IMR-90 (cell line): ENCODE data around the gene TBC1D30. TPM values are rescaled to one million over a fixed set of nuclear protein-coding genes. Genes with fewer than 3 reads are reported as not detected.

Experiments used
- ATAC-seq: fragments of 200-7000 bp; cut with Tn5 transposase; 2 replicates; pipeline ENCODE4 v1.9.1; 2020; ENCODE audit warnings: low read depth, mild to moderate bottlenecking, moderate library complexity
- BruUV-seq: library from RNA; stranded (reverse); fragments of 400-500 nt; replicated peaks from 2 replicates; lab custom pipeline; 2021; lab: Mats Ljungman, UMichigan
- CTCF ChIA-PET: fragments of 300-600 bp; formaldehyde crosslinking; extraction: SDS; loops from one replicate; lab custom pipeline; 2021; ENCODE audit warnings: antibody characterized with exemption; lab: Yijun Ruan, JAX
- POLR2A ChIA-PET: fragments of 300-600 bp; sonication (Branson Sonifier 250); formaldehyde crosslinking; loops from one replicate; lab custom pipeline; 2022; ENCODE audit warnings: antibody characterized with exemption; ENCODE audit not compliant: unreplicated experiment; lab: Charles Lee
- DNase-seq: peaks from one replicate; pipeline ENCODE4 v3.0.0; 2013
- H2AFZ ChIP-seq: replicated peaks from 2 replicates; pipeline ENCODE3; 2013; ENCODE audit warnings: low read length, mild to moderate bottlenecking; ENCODE audit not compliant: poor library complexity
- H2AK5ac ChIP-seq: 2 replicates; pipeline ENCODE4 v1.6.1; 2013; ENCODE audit warnings: low read depth, low read length, inconsistent platforms
- H2AK9ac ChIP-seq: replicated peaks from 2 replicates; pipeline ENCODE3; 2013; ENCODE audit warnings: mild to moderate bottlenecking, low read depth, low read length, moderate library complexity; ENCODE audit not compliant: poor library complexity
- H2BK120ac ChIP-seq: 2 replicates; pipeline ENCODE4 v1.6.1; 2013; ENCODE audit warnings: low read depth, low read length, inconsistent platforms
- H2BK15ac ChIP-seq: 3 replicates; pipeline ENCODE4 v1.6.1; 2013; ENCODE audit warnings: low read depth, low read length, inconsistent platforms
- H2BK20ac ChIP-seq: 2 replicates; pipeline ENCODE4 v1.6.1; 2013; ENCODE audit warnings: low read depth, mild to moderate bottlenecking, inconsistent platforms, low read length, moderate library complexity
- H2BK5ac ChIP-seq: 2 replicates; pipeline ENCODE4 v1.6.1; 2013; ENCODE audit warnings: mild to moderate bottlenecking, low read depth, low read length, inconsistent platforms; ENCODE audit not compliant: poor library complexity, severe bottlenecking
- H3K14ac ChIP-seq: replicated peaks from 2 replicates; pipeline ENCODE4 v1.6.1; 2013; ENCODE audit warnings: low read depth, low read length, inconsistent platforms
- H3K18ac ChIP-seq: 2 replicates; pipeline ENCODE4 v1.6.1; 2013; ENCODE audit warnings: low read depth, low read length, control low read depth
- H3K23ac ChIP-seq: 2 replicates; pipeline ENCODE4 v1.6.1; 2013; ENCODE audit warnings: low read depth, low read length, inconsistent platforms
- H3K27ac ChIP-seq: 2 replicates; pipeline ENCODE4 v1.5.1; 2013; ENCODE audit warnings: mild to moderate bottlenecking, control low read depth, low read length; ENCODE audit not compliant: insufficient read depth
- H3K27me3 ChIP-seq: 2 replicates; pipeline ENCODE4 v1.6.1; 2013; ENCODE audit warnings: low read length; ENCODE audit not compliant: control insufficient read depth, insufficient read depth
- H3K36me3 ChIP-seq: 2 replicates; pipeline ENCODE4 v1.6.1; 2013; ENCODE audit warnings: low read length, mixed read lengths; ENCODE audit not compliant: control insufficient read depth, insufficient read depth
- H3K4ac ChIP-seq: 2 replicates; pipeline ENCODE4 v1.6.1; 2013; ENCODE audit warnings: low read depth, low read length, inconsistent platforms
- H3K4me1 ChIP-seq: 2 replicates; pipeline ENCODE4 v1.6.1; 2013; ENCODE audit warnings: low read length, mixed read lengths; ENCODE audit not compliant: control insufficient read depth, insufficient read depth
- H3K4me2 ChIP-seq: 2 replicates; pipeline ENCODE4 v1.6.1; 2013; ENCODE audit warnings: low read depth, mild to moderate bottlenecking, control low read depth, low read length, moderate library complexity
- H3K4me3 ChIP-seq: 2 replicates; pipeline ENCODE4 v1.5.1; 2013; ENCODE audit warnings: low read depth, mild to moderate bottlenecking, control low read depth, low read length, moderate library complexity; ENCODE audit not compliant: insufficient read depth
- H3K56ac ChIP-seq: 2 replicates; pipeline ENCODE4 v1.6.1; 2013; ENCODE audit warnings: low read length, inconsistent platforms; ENCODE audit not compliant: insufficient read depth; ENCODE audit errors: extremely low read depth
- H3K79me1 ChIP-seq, 2 experiments: 2 replicates each; pipeline ENCODE4 v1.6.1; 2013; ENCODE audit warnings: low read length in 2 of 2, inconsistent platforms in 1 of 2, low read depth in 1 of 2
- H3K9ac ChIP-seq: 2 replicates; pipeline ENCODE4 v1.6.1; 2013; ENCODE audit warnings: low read depth, low read length, control low read depth
- H3K9me1 ChIP-seq: 2 replicates; pipeline ENCODE4 v1.6.1; 2013; ENCODE audit warnings: low read length, inconsistent platforms; ENCODE audit not compliant: insufficient read depth
- H3K9me3 ChIP-seq: 2 replicates; pipeline ENCODE4 v1.6.1; 2013; ENCODE audit warnings: low read length; ENCODE audit not compliant: control insufficient read depth, insufficient read depth
- H4K20me1 ChIP-seq: 2 replicates; pipeline ENCODE4 v1.6.1; 2013; ENCODE audit warnings: low read length, inconsistent platforms; ENCODE audit not compliant: insufficient read depth
- H4K5ac ChIP-seq: 2 replicates; pipeline ENCODE4 v1.6.1; 2013; ENCODE audit warnings: mild to moderate bottlenecking, low read depth, low read length, control low read depth
- H4K8ac ChIP-seq, 2 experiments: 2 replicates each; pipeline ENCODE4 v1.6.1; 2013; ENCODE audit warnings: low read depth in 2 of 2, low read length in 2 of 2, control low read depth in 1 of 2, inconsistent platforms in 1 of 2
- H4K91ac ChIP-seq: 2 replicates; pipeline ENCODE4 v1.6.1; 2013; ENCODE audit warnings: low read depth, low read length, inconsistent platforms; ENCODE audit not compliant: insufficient read depth
- CEBPB ChIP-seq: IDR thresholded peaks from 2 replicates; pipeline ENCODE4 v1.6.1; 2012; ENCODE audit warnings: low read depth, low read length, improper control_type of control experiment
- CHD1 ChIP-seq: IDR thresholded peaks from 2 replicates; pipeline ENCODE4 v1.6.1; 2012; ENCODE audit warnings: low read depth, low read length, improper control_type of control experiment
- FOS ChIP-seq: fragments of 150-350 bp; IDR thresholded peaks from 2 replicates; pipeline ENCODE4 v1.6.1; 2016; ENCODE audit warnings: low read depth, low read length
- MAFK ChIP-seq: IDR thresholded peaks from 2 replicates; pipeline ENCODE4 v1.6.1; 2012; ENCODE audit warnings: low read depth, low read length, improper control_type of control experiment
- MXI1 ChIP-seq: IDR thresholded peaks from 2 replicates; pipeline ENCODE4 v1.6.1; 2012; ENCODE audit warnings: low read depth, mild to moderate bottlenecking, low read length, moderate library complexity, borderline replicate concordance
- NFE2L2 ChIP-seq: fragments of 150-350 bp; IDR thresholded peaks from 2 replicates; pipeline ENCODE4 v1.6.1; 2016; ENCODE audit warnings: low read depth, mild to moderate bottlenecking, low read length
- RFX5 ChIP-seq: IDR thresholded peaks from 2 replicates; pipeline ENCODE4 v1.8.0; 2012; ENCODE audit warnings: low read depth, mild to moderate bottlenecking, low read length, moderate library complexity
- USF2 ChIP-seq: fragments of 150-350 bp; IDR thresholded peaks from 2 replicates; pipeline ENCODE4 v1.6.1; 2017; ENCODE audit warnings: mild to moderate bottlenecking, antibody characterized with exemption, low read length, low read depth
- WGBS, 2 experiments: methylation state at CpG; one replicate each; pipeline versions ENCODE4 v1.1.5 to v1.1.7; 2013; ENCODE audit warnings: missing lambda C conversion rate in 2 of 2; ENCODE audit not compliant: insufficient read length in 1 of 2; ENCODE audit errors: extremely low coverage in 2 of 2; 5-methylcytosine and 5-hydroxymethylcytosine counted together
- dilution Hi-C: fragments of 300-500 bp; cut with HindIII; formaldehyde crosslinking; loops from one replicate; pipeline ENCODE4 v1.14.3; 2018; ENCODE audit warnings: low sequenced_read_pairs; ENCODE audit not compliant: unreplicated experiment
- in situ Hi-C: fragments of 300-500 bp; cut with MboI; formaldehyde crosslinking; loops from 3 replicates; pipeline ENCODE4 v1.14.3; 2019; ENCODE audit warnings: low sequenced_read_pairs, inconsistent platforms, mixed read lengths
- intact Hi-C: fragments of 100-400 bp; cut with micrococcal nuclease; formaldehyde crosslinking; loops from 2 replicates; pipeline ENCODE4 v1.10.0; 2022
- polyA plus RNA-seq, 3 experiments: library from polyadenylated mRNA; depleted of rRNA; stranded (reverse); fragments of >200 nt; gene quantifications; 2 replicates each; pipeline ENCODE4 v1.2.3, GENCODE V29; 2012; ENCODE audit warnings: low replicate concordance in 1 of 3
- total RNA-seq: library from RNA; depleted of rRNA; stranded (reverse); fragments of >200 nt; gene quantifications from 2 replicates; pipeline ENCODE4 v1.2.3, GENCODE V29; 2012
- TF ChIP-seq, protein P1 (sequence below): conservative IDR thresholded peaks from 2 replicates; pipeline ENCODE4 v1.5.1; 2012; ENCODE audit warnings: mild to moderate bottlenecking, low read depth, low read length, improper control_type of control experiment
- TF ChIP-seq, protein P2 (sequence below): fragments of 150-350 bp; IDR thresholded peaks from 2 replicates; pipeline ENCODE4 v1.6.1; 2016; ENCODE audit warnings: low read depth, mild to moderate bottlenecking, low read length, moderate library complexity, borderline replicate concordance

The TBC1D30 gene
- total and polyA plus RNA-seq, 2 of the 4 experiments (the other 2 are of a cell fraction), result 0.18 to 0.24 TPM

DNA sequence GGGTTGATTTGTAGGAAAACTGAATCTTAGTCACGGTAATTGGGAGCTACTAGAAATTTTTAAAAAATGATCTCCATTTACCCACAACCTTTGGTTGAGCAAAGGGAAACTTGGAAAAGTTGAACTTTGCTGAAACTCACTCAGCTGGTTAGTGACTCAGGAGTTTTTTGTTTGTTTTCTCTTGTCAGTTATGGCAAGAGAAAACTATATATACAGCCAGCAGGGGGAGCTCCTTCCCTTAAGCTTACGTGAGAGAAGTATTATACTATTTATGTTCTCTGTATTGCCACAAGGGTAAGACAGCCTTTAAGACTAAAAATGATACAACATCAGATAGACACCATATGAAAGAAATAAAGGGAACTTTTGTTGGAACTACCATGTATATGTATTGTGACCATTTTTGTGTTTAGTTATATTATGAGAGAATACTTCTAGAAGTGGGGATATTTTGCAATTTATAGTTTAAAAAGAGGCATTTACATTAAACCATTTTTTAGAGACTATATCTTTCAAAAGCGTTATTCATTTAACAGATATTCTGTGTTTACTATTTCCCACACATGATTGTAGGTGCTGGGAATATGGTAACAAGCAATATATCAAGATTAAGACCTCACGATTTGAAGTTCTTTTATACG is 28.1 kb upstream of the TBC1D30 start (continued):
- no peak for TF ChIP-seq MXI1

GRCh38 chr12:64797156-64797555 is 27.3 kb upstream of the TBC1D30 start:
- no peak overlapping the region for H2AK9ac ChIP-seq
- in situ Hi-C loops, result no loop called here
- no peaks in the 10 kb centered on the region for H3K36me3 ChIP-seq
- WGBS, 2 experiments, result no CpG with 5 or more reads among the region's 1 CpG
- intact Hi-C loops, result loop anchor here (5.0 kb wide), 1 partner anchor 250 kb away; no protein-coding TSS in a partner anchor
- no peaks in the 10 kb centered on the region for H3K9me1 ChIP-seq
- no peak overlapping the region for H4K8ac ChIP-seq
- ATAC-seq (no peak), DNase-seq (no peak)
- dilution Hi-C loops, result no loop called here
- no peak overlapping the region for H4K91ac ChIP-seq
- H3K14ac ChIP-seq, result no peak overlapping the region
- H4K20me1 ChIP-seq, result no peaks in the 10 kb centered on the region
- no peak overlapping the region for H3K4ac ChIP-seq
- H3K27me3 ChIP-seq, result peaks cover 32% of the 10 kb centered on the region
- no peak overlapping the region for H2BK15ac ChIP-seq
- no peak overlapping the region for H2AK5ac ChIP-seq
- no peak overlapping the region for H2BK5ac ChIP-seq
- no peak overlapping the region for H2BK120ac ChIP-seq
- CTCF ChIA-PET, result interaction anchor here (0.6 kb wide), 1 partner anchor 1197 kb away, joined by 4 read pairs; no protein-coding TSS in a partner anchor
- no peaks in the 10 kb centered on the region for H3K4me1 ChIP-seq
- H2BK20ac ChIP-seq, result no peak overlapping the region
- no peak overlapping the region for H3K4me2 ChIP-seq
- H3K4me3 ChIP-seq, result no peak overlapping the region
- no TSS peak for BruUV-seq
- H3K23ac ChIP-seq, result no peak overlapping the region
- POLR2A ChIA-PET, result no interaction called here
- H3K79me1 ChIP-seq, result no peaks in the 10 kb centered on the region
- H3K27ac ChIP-seq, result no peak overlapping the region
- H3K18ac ChIP-seq, result no peak overlapping the region
- H3K9me3 ChIP-seq, result no peaks in the 10 kb centered on the region
- no peak overlapping the region for H2AFZ ChIP-seq
- H4K5ac ChIP-seq, result no peak overlapping the region
- no peak overlapping the region for H3K56ac ChIP-seq
- H3K9ac ChIP-seq, result no peak overlapping the region
- TF ChIP-seq FOS (no peak), CHD1 (no peak), MXI1 (no peak), RFX5 (no peak), MAFK (no peak), USF2 (no peak), CEBPB (no peak), NFE2L2 (no peak)
- TF ChIP-seq, protein P1, sequence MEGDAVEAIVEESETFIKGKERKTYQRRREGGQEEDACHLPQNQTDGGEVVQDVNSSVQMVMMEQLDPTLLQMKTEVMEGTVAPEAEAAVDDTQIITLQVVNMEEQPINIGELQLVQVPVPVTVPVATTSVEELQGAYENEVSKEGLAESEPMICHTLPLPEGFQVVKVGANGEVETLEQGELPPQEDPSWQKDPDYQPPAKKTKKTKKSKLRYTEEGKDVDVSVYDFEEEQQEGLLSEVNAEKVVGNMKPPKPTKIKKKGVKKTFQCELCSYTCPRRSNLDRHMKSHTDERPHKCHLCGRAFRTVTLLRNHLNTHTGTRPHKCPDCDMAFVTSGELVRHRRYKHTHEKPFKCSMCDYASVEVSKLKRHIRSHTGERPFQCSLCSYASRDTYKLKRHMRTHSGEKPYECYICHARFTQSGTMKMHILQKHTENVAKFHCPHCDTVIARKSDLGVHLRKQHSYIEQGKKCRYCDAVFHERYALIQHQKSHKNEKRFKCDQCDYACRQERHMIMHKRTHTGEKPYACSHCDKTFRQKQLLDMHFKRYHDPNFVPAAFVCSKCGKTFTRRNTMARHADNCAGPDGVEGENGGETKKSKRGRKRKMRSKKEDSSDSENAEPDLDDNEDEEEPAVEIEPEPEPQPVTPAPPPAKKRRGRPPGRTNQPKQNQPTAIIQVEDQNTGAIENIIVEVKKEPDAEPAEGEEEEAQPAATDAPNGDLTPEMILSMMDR, result no peak
- TF ChIP-seq, protein P2, sequence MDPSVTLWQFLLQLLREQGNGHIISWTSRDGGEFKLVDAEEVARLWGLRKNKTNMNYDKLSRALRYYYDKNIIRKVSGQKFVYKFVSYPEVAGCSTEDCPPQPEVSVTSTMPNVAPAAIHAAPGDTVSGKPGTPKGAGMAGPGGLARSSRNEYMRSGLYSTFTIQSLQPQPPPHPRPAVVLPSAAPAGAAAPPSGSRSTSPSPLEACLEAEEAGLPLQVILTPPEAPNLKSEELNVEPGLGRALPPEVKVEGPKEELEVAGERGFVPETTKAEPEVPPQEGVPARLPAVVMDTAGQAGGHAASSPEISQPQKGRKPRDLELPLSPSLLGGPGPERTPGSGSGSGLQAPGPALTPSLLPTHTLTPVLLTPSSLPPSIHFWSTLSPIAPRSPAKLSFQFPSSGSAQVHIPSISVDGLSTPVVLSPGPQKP, result no peak
